Left ventricle myocardium inferior (tissue), 1 donor: ENCODE results near the gene SMIM15. TPM values are rescaled to one million over a fixed set of nuclear protein-coding genes. Genes with fewer than 3 reads are reported as not detected.

ENCODE experiments used
- DNase-seq: peaks from one replicate; pipeline ENCODE4 v3.0.0-alpha.2; 2020
- H3K27ac ChIP-seq: fragments of 200-600 bp; replicated peaks from 2 replicates; pipeline ENCODE4 v1.8.0; 2021
- H3K27me3 ChIP-seq: fragments of 200-600 bp; 2 replicates; pipeline ENCODE4 v1.8.0; 2021; ENCODE audit warnings: low read depth
- H3K36me3 ChIP-seq: fragments of 200-600 bp; 2 replicates; pipeline ENCODE4 v1.8.0; 2021
- H3K4me1 ChIP-seq: fragments of 200-600 bp; 2 replicates; pipeline ENCODE4 v1.8.0; 2021
- H3K4me3 ChIP-seq: fragments of 200-600 bp; 2 replicates; pipeline ENCODE4 v1.8.0; 2021; ENCODE audit warnings: mild to moderate bottlenecking, moderate library complexity
- H3K9me3 ChIP-seq: fragments of 200-600 bp; replicated peaks from 2 replicates; pipeline ENCODE4 v1.8.0; 2021
- CTCF ChIP-seq: fragments of 200-600 bp; IDR thresholded peaks from 2 replicates; pipeline ENCODE4 v1.8.0; 2021; ENCODE audit warnings: antibody characterized with exemption, mild to moderate bottlenecking, borderline replicate concordance
- intact Hi-C: fragments of 100-400 bp; cut with micrococcal nuclease; formaldehyde crosslinking; loops from one replicate; pipeline ENCODE4 v1.11.0; 2022
- total RNA-seq: library from RNA; stranded (reverse); fragmentation: NEBNext Ultra II Directional; extraction: Animal tissue kit (Norgen Biotek cat#: 25700); gene quantifications from one replicate; pipeline ENCODE4 v1.2.1, GENCODE V29; 2021
- donor health status: DM: no; HTN: yes; CAD: no; lungs with severe emphysema.

SMIM15 gene
- total RNA-seq, 1 donor from 2014 or later, result 23.3 TPM

DNA sequence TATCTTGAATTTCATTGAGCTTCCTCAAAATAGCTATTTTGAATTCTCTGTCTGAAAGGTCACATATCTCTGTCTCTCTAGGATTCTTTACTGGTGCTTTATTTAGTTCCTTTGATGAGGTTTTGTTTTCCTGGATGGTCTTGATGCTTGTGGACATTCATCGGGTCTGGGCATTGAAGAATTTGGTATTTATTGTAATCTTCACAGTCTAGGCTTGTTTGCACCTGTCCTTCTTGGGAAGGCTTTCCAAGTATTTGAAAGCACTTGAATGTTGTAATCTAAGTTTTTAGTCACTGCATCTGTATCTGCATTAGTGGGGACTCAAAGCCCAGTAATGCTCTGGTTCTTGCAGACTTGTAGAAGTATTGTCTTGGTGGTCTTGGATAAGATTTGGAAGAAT, 47.8 kb downstream of the SMIM15 start:
- Histone ChIP-seq H3K4me1 (no peaks in the 10 kb centered on the region), H3K4me3 (no peak overlapping the region), H3K36me3 (no peaks in the 10 kb centered on the region), H3K9me3 (peaks cover 9% of the 10 kb centered on the region), H3K27ac (no peak overlapping the region), H3K27me3 (no peaks in the 10 kb centered on the region)
- TF ChIP-seq CTCF, result no peak
- DNase-seq, result no peak
- intact Hi-C loops, result no loop called here

Other genes starting within 250 kb of the SMIM15 start
- gene ERCC8, start 217.4 kb downstream of the SMIM15 start, total RNA-seq, result 5.9 TPM
- gene NDUFAF2, start 217.3 kb downstream of the SMIM15 start, total RNA-seq, result 37.6 TPM
- 5.7 TPM for gene ZSWIM6, start 169.8 kb upstream of the SMIM15 start, total RNA-seq